OCI-LY7 (cell line): ENCODE results near the gene E2F8.

Experiments
- CTCF ChIP-seq: fragments of 200-600 bp; sonication (generic); conservative IDR thresholded peaks from 2 replicates; pipeline ENCODE4 v1.5.1; 2014; ENCODE audit warnings: mild to moderate bottlenecking, antibody characterized with exemption, low read length, moderate library complexity, mixed read lengths
- EZH2phosphoT487 ChIP-seq: fragments of 200-600 bp; sonication (generic); IDR thresholded peaks from 2 replicates; pipeline ENCODE4 v1.6.1; 2018; ENCODE audit warnings: low read depth, borderline replicate concordance, mild to moderate bottlenecking, mixed run types, antibody characterized with exemption, low read length, moderate library complexity, mixed read lengths

DNA sequence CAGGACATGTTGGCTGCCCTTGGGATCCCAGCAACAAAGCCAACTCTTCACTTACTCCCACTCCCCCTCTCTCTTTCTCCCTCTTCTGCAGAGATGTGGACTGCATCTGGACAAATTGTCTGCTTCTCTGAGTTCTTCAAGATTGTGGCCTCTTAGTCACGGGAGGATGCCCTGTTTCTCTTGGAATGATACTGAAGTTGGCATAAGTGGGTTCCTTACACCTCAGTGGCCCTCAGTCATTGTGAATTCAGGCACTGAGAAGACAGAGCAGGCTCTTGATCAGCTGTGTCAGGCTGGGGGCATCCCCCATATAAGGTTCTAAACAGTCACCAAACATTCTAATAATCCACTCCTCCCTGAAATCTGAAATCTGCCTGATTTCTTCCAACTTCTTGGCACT lies 6.1 kb upstream of the E2F8 start:
- TF ChIP-seq CTCF (no peak), EZH2phosphoT487 (no peak)
